Measurements from ENCODE around the gene ZFAND6.

ZFAND6 gene

DNA sequence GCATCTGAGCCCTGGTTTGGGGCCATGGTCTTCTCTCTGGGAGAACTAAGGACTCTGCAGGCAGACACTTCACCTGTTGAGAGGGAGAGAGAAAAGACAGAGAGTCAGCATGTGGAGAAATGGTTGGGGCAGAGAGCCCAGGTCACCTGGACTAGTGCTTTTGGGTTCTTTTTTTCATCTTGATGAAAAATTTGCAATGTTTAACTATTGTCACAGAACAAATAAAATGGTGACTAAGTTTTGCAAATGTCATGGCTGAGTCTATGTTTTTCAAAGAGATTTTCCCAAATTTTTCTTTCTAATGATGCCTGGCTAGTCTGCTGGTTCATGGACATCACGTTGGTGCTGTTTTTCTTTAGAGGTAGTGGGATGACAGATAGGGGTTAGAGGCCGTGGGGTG, 111.1 kb downstream of the ZFAND6 start:
- no peak overlapping the region for H3K4me3 ChIP-seq (ENCODE audit: low read depth, low read length)
- TF ChIP-seq, protein P1, sequence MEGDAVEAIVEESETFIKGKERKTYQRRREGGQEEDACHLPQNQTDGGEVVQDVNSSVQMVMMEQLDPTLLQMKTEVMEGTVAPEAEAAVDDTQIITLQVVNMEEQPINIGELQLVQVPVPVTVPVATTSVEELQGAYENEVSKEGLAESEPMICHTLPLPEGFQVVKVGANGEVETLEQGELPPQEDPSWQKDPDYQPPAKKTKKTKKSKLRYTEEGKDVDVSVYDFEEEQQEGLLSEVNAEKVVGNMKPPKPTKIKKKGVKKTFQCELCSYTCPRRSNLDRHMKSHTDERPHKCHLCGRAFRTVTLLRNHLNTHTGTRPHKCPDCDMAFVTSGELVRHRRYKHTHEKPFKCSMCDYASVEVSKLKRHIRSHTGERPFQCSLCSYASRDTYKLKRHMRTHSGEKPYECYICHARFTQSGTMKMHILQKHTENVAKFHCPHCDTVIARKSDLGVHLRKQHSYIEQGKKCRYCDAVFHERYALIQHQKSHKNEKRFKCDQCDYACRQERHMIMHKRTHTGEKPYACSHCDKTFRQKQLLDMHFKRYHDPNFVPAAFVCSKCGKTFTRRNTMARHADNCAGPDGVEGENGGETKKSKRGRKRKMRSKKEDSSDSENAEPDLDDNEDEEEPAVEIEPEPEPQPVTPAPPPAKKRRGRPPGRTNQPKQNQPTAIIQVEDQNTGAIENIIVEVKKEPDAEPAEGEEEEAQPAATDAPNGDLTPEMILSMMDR (IDR thresholded peaks at IDR 0.05; ENCODE audit: borderline replicate concordance, insufficient read depth, low read depth, low read length): no peak

DNA sequence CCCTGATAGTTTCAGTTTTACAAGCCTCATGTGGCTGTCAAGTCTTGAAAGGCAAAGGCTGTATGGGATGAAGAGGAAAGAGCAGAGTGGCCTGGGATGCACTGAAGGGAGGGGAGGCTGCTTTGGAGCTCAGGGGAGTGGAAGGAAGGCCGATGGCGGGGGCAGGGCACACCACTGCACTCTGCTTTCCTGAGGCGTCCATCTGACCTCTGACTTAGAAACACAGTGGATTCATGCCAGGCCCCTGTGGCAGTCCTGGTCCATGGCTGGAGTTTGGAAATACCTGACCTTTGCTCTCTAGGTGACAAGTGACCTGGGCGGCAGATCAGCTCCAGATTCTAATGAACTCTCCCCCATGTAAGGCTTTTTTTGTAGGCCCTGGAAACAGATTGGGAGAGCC, 112.3 kb downstream of the ZFAND6 start:
- H3K4me3 ChIP-seq (ENCODE audit: low read depth, low read length): no peak overlapping the region
- TF ChIP-seq, protein P1 (IDR thresholded peaks at IDR 0.05; ENCODE audit: borderline replicate concordance, insufficient read depth, low read depth, low read length): no peak

- no peak overlapping the region for H3K4me3 ChIP-seq (ENCODE audit: low read depth, low read length)
- TF ChIP-seq, protein P1 (IDR thresholded peaks at IDR 0.05; ENCODE audit: borderline replicate concordance, insufficient read depth, low read depth, low read length): no peak
Measured at GRCh38 chr15:80172401-80172800, 112.9 kb downstream of the ZFAND6 start.

DNA sequence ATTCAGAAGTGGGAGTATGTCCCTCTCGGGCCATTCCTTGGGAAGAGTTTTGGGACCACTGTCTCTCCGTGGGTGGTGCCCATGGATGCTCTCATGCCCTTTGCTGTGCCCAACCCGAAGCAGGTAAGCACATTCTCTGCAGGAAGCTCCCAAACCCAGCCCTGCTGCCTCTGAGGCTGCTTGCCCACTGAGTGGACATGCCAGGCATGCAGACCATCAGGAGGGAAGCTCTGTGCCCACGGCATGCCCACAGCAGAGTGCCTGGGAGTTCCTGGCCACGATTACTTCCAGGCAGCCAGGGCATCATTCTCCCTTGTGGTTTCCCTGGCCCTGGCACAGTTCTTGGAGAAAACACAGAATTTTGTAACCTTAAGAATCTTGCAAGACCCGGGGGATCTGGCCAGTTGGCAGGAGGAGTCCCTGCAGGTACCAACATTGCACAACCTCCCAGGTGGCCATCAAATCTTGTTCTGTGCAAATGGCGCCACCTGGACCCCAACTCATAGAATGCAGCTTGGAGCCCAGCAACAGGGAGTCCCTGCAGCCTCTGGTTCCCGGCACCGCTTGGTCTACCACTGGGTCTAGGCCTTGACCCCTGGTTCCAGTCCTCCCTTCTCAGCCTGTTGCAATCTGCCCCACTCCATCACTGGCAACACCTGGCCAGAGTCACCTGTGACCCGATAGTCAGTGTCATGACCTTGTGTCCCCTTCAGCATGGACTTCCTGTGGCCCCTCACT, 113.7 kb downstream of the ZFAND6 start:
- no peak overlapping the region for H3K4me3 ChIP-seq (ENCODE audit: low read depth, low read length)
- TF ChIP-seq, protein P1 (IDR thresholded peaks at IDR 0.05; ENCODE audit: borderline replicate concordance, insufficient read depth, low read depth, low read length): peak; percentile 83

GRCh38 chr15:80174017-80174746, 114.7 kb downstream of the ZFAND6 start:
- TF ChIP-seq, protein P1 (IDR thresholded peaks at IDR 0.05; ENCODE audit: borderline replicate concordance, insufficient read depth, low read depth, low read length): no peak
- H3K4me3 ChIP-seq (ENCODE audit: low read depth, low read length): no peak overlapping the region

GRCh38 chr15:80175436-80175835, 116.0 kb downstream of the ZFAND6 start:
- TF ChIP-seq, protein P1 (IDR thresholded peaks at IDR 0.05; ENCODE audit: borderline replicate concordance, insufficient read depth, low read depth, low read length): no peak

DNA sequence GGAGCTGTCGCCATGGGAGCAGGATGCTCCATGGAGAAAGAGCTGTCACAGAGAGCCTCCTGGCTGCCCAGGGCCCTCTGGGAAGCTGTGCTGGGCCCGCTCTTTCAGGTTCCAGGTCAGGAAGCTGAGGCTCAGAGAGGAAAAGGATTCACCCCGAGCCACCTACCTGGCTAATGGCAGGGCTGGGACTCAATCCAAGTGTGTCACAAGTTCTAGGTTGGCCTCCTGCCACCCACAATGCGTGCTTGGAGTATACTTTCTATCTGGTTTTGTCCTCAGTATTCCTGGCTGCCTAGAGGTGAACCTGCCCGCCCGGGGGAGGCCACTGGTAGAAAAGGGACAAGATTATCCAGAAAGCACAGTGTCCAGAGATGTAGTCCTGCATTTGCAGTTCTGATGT, 117.0 kb downstream of the ZFAND6 start:
- H3K4me3 ChIP-seq (ENCODE audit: low read depth, low read length): no peak overlapping the region
- TF ChIP-seq, protein P1 (IDR thresholded peaks at IDR 0.05; ENCODE audit: borderline replicate concordance, insufficient read depth, low read depth, low read length): no peak

More at GRCh38 chr15:80175436-80175835, 116.0 kb downstream of the ZFAND6 start:
- H3K4me3 ChIP-seq (ENCODE audit: low read depth, low read length): no peak overlapping the region
